ENCODE measurements around the gene DNAJC3. TPM values are rescaled to one million over a fixed set of nuclear protein-coding genes. Genes with fewer than 3 reads are reported as not detected.
"Not testable (repeated sequence)": the region's sequence is repeated elsewhere in the genome, so short reads cannot be mapped to it uniquely, and the experiment has no call there.

Gene DNAJC3
- total RNA-seq, 6 experiments from 2014 or later, result 49.0 to 64.3 (median 51.7) TPM

- H3K36me3 ChIP-seq, result no peaks in the 10 kb centered on the region
- no peak overlapping the region for H3K27ac ChIP-seq
- WGBS (ENCODE audit: insufficient coverage, low coverage, low lambda C conversion rate, missing lambda C conversion rate), result no CpG with 5 or more reads among the region's 2 CpGs
- H3K4me3 ChIP-seq, result no peak overlapping the region
- no peak for TF ChIP-seq CTCF (IDR thresholded peaks at IDR 0.05)
- TF ChIP-seq POLR2A (IDR thresholded peaks at IDR 0.05), result no peak
- ATAC-seq (no peak), DNase-seq (no peak)
- H3K9me3 ChIP-seq, result no peaks in the 10 kb centered on the region
- intact Hi-C loops (cut with DNase I), result no loop called here
- H3K4me1 ChIP-seq, result peaks cover 0 to 20% (median 11%) of the 10 kb centered on the region in 4 donors
- no peaks in the 10 kb centered on the region for H3K27me3 ChIP-seq
Measured at GRCh38 chr13:95684418-95684817, 7.5 kb downstream of the DNAJC3 start.

GRCh38 chr13:95684960-95685359 is 8.0 kb downstream of the DNAJC3 start:
- WGBS (ENCODE audit: insufficient coverage, low coverage, low lambda C conversion rate, missing lambda C conversion rate), result 100% methylated on average over 3 of the region's 5 CpGs
- ATAC-seq; H3K9me3 ChIP-seq; DNase-seq; H3K27ac ChIP-seq; intact Hi-C loops (cut with DNase I); H3K27me3 ChIP-seq; H3K36me3 ChIP-seq; H3K4me3 ChIP-seq: not testable (repeated sequence)
- H3K4me1 ChIP-seq, result peaks cover 0 to 19% (median 8%) of the 10 kb centered on the region in 4 donors

GRCh38 chr13:95689582-95689926 is 12.6 kb downstream of the DNAJC3 start:
- Histone ChIP-seq H3K36me3 (no peaks in the 10 kb centered on the region), H3K4me3 (no peak overlapping the region), H3K9me3 (no peaks in the 10 kb centered on the region), H3K27ac (no peak overlapping the region), H3K27me3 (no peaks in the 10 kb centered on the region), H3K4me1 (peaks cover 0 to 6% (median 0%) of the 10 kb centered on the region in 4 donors)
- ATAC-seq, result no peak
- DNase-seq, result no peak
- no peak for TF ChIP-seq CTCF (IDR thresholded peaks at IDR 0.05)
- TF ChIP-seq POLR2A (IDR thresholded peaks at IDR 0.05), result no peak
- WGBS (ENCODE audit: insufficient coverage, low coverage, low lambda C conversion rate, missing lambda C conversion rate), result 83% methylated on average over 3 of the region's 3 CpGs
- intact Hi-C loops (cut with DNase I), result no loop called here

- 100% methylated on average over 1 of the region's 28 CpGs for WGBS (ENCODE audit: insufficient coverage, low coverage, low lambda C conversion rate, missing lambda C conversion rate)
- intact Hi-C loops (cut with DNase I); H3K4me3 ChIP-seq; H3K4me1 ChIP-seq; DNase-seq; H3K36me3 ChIP-seq; H3K9me3 ChIP-seq; H3K27ac ChIP-seq; ATAC-seq; H3K27me3 ChIP-seq: not testable (repeated sequence)
Measured at GRCh38 chr13:95690986-95691385, 14.0 kb downstream of the DNAJC3 start.

GRCh38 chr13:95697052-95697680 is 20.2 kb downstream of the DNAJC3 start:
- H3K36me3 ChIP-seq, result no peaks in the 10 kb centered on the region
- no peaks in the 10 kb centered on the region for H3K27me3 ChIP-seq
- no peak overlapping the region for H3K27ac ChIP-seq
- WGBS (ENCODE audit: insufficient coverage, low coverage, low lambda C conversion rate, missing lambda C conversion rate), result 94% methylated on average over 6 of the region's 6 CpGs
- ATAC-seq, result no peak
- no peak for TF ChIP-seq POLR2A (IDR thresholded peaks at IDR 0.05)
- TF ChIP-seq CTCF (IDR thresholded peaks at IDR 0.05), result no peak
- DNase-seq, result no peak
- intact Hi-C loops (cut with DNase I), result no loop called here
- H3K4me1 ChIP-seq, result no peaks in the 10 kb centered on the region
- H3K9me3 ChIP-seq, result no peaks in the 10 kb centered on the region
- no peak overlapping the region for H3K4me3 ChIP-seq

Measured in right lobe of liver (tissue), 6 donors.